HPDE6-E6E7 (cell line): ENCODE data around the gene IRF9.

Source experiments
- DNase-seq: peaks from one replicate; pipeline ENCODE4 v3.0.0; 2011; ENCODE audit warnings: missing footprints; ENCODE audit errors: extremely low spot score

Gene IRF9

GRCh38 chr14:24160850-24161804, at the start of gene IRF9:
IRF9 (plus strand) TSS chr14:24161265; CDS start chr14:24162145, 880 bp downstream.
- peak; percentile 94 for DNase-seq

GRCh38 chr14:24113379-24113800, 47.7 kb upstream of the IRF9 start:
- no peak for DNase-seq

- DNase-seq, result peak; percentile 71
These were observed 47.1 kb upstream of the IRF9 start for GRCh38 chr14:24113801-24114531.

GRCh38 chr14:24114532-24115421, 46.3 kb upstream of the IRF9 start, which contains the start of the genes DCAF11 and NRL:
DCAF11 (plus strand) TSS chr14:24114777; CDS start chr14:24115595, 818 bp downstream.
NRL (minus strand) TSS chr14:24114949; CDS start chr14:24082848, 32,101 bp downstream.
- peak; percentile 100 for DNase-seq

GRCh38 chr14:24115422-24116127, 45.5 kb upstream of the IRF9 start:
- no peak for DNase-seq

- DNase-seq, result no peak
These were observed 44.8 kb upstream of the IRF9 start for GRCh38 chr14:24116128-24116814.

- no peak for DNase-seq
These were observed 43.9 kb upstream of the IRF9 start for GRCh38 chr14:24117179-24117578.

- DNase-seq, result no peak
These were observed 41.4 kb upstream of the IRF9 start for GRCh38 chr14:24119691-24120090.

- no peak for DNase-seq
These were observed 39.9 kb upstream of the IRF9 start for GRCh38 chr14:24121210-24121609.

GRCh38 chr14:24122416-24122815, 38.6 kb upstream of the IRF9 start:
- no peak for DNase-seq

GRCh38 chr14:24122898-24123297, 38.2 kb upstream of the IRF9 start:
- DNase-seq, result no peak

- no peak for DNase-seq
These were observed 37.3 kb upstream of the IRF9 start for GRCh38 chr14:24123424-24124417.

GRCh38 chr14:24126939-24127338, 34.1 kb upstream of the IRF9 start:
- no peak for DNase-seq

GRCh38 chr14:24127673-24128072, 33.4 kb upstream of the IRF9 start:
- DNase-seq, result no peak

- no peak for DNase-seq
These were observed 31.6 kb upstream of the IRF9 start for GRCh38 chr14:24129410-24129998.

GRCh38 chr14:24130380-24130716, 30.7 kb upstream of the IRF9 start, which contains the start of gene FITM1:
FITM1 (plus strand) TSS chr14:24130659; CDS start chr14:24131564, 905 bp downstream.
- DNase-seq, result no peak

- no peak for DNase-seq
These were observed 30.1 kb upstream of the IRF9 start for GRCh38 chr14:24130717-24131548.

- DNase-seq, result no peak
These were observed 29.5 kb upstream of the IRF9 start for GRCh38 chr14:24131549-24131966.
